ENCODE data around the gene GPR142. TPM values are rescaled to one million over a fixed set of nuclear protein-coding genes. Genes with fewer than 3 reads are reported as not detected.

Gene GPR142
- total RNA-seq, 2 experiments from 2014 or later: not detected

DNA sequence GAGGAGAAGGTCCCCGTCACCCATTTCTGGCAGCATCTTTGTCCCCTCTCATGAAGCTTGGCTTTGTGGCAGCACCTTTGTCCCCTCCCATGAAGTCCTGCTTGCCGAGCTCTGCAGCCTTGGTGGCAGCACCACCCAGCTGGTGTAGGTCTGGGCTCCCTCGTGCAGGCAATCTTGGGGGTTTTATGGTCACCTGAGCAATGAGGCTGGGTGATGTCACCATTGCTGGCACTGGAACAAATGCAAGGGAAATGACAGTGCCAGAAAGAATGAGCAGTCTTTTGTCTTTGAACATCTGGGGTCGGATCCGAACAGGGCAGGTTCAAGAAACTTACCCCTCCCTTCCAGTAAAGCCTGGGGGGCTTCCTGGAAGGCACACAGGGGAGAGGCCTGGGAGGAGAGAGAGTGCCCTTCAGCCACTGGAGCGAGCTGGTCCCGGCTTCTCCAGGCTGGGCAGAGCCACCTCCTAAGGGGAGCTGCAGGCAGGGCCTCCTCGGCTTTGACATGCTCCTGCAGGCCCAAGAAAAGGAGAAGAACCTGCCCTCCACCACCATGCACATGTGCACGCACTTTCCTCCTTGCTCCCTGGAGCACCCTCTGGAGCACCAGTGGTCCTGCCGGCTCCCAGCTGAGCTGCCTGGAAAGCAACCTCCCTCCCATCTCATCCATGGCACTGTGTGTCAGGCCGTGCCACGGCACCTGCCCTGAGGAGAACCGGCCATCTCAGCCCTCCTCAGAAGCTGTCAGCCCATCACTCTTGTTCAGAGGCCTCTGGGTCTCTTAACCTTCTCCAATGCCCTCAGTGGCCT, 21.7 kb upstream of the GPR142 start:
- ATAC-seq: no peak
- peaks cover 6% of the 10 kb centered on the region for H3K27me3 Mint-ChIP-seq
- intact Hi-C loops (cut with DNase I, micrococcal nuclease): no loop called here
- ChIA-PET CTCF (interaction anchor here (0.7 to 0.9 kb wide), 2 partner anchors 9 to 34 kb away, joined by 3 read pairs; no protein-coding TSS in a partner anchor), POLR2A (no interaction called here)
- H3K27ac Mint-ChIP-seq: no peak overlapping the region
- H3K36me3 Mint-ChIP-seq (ENCODE audit: low read depth): no peaks in the 10 kb centered on the region
- H3K9me3 Mint-ChIP-seq (ENCODE audit: low read depth): no peaks in the 10 kb centered on the region
- no peak overlapping the region for H3K4me3 Mint-ChIP-seq
- no peak for DNase-seq
- H3K4me1 Mint-ChIP-seq: no peaks in the 10 kb centered on the region

- intact Hi-C loops (cut with DNase I, micrococcal nuclease): no loop called here
Observed at GRCh38 chr17:74347646-74348045, 19.7 kb upstream of the GPR142 start.

GRCh38 chr17:74349120-74349519, 18.2 kb upstream of the GPR142 start:
- Mint-ChIP-seq H3K4me3 (no peak overlapping the region), H3K27me3 (peaks cover 28% of the 10 kb centered on the region), H3K36me3 (ENCODE audit: low read depth) (no peaks in the 10 kb centered on the region), H3K27ac (no peak overlapping the region), H3K4me1 (no peaks in the 10 kb centered on the region), H3K9me3 (ENCODE audit: low read depth) (no peaks in the 10 kb centered on the region)
- DNase-seq (no peak), ATAC-seq (no peak)
- intact Hi-C loops (cut with DNase I, micrococcal nuclease): no loop called here
- ChIA-PET CTCF (interaction anchor here (0.8 to 1.7 kb wide), 4 partner anchors 13 to 48 kb away, joined by 3 to 8 read pairs (median 4); partner anchors contain the start of gene BTBD17), POLR2A (no interaction called here)

More at GRCh38 chr17:74347646-74348045, 19.7 kb upstream of the GPR142 start:
- no peak for DNase-seq
- H3K27me3 Mint-ChIP-seq: peaks cover 15% of the 10 kb centered on the region
- H3K27ac Mint-ChIP-seq: no peak overlapping the region
- no peaks in the 10 kb centered on the region for H3K36me3 Mint-ChIP-seq (ENCODE audit: low read depth)
- no peak for ATAC-seq
- no peak overlapping the region for H3K4me3 Mint-ChIP-seq
- POLR2A ChIA-PET: no interaction called here
- no peaks in the 10 kb centered on the region for H3K9me3 Mint-ChIP-seq (ENCODE audit: low read depth)
- no peaks in the 10 kb centered on the region for H3K4me1 Mint-ChIP-seq
- CTCF ChIA-PET: interaction anchor here (0.7 to 1.6 kb wide), 4 partner anchors 15 to 46 kb away, joined by 3 to 6 read pairs (median 4); no protein-coding TSS in a partner anchor

GRCh38 chr17:74350486-74350885, 16.8 kb upstream of the GPR142 start:
- Mint-ChIP-seq H3K27ac (no peak overlapping the region), H3K27me3 (peaks cover 38% of the 10 kb centered on the region), H3K36me3 (ENCODE audit: low read depth) (no peaks in the 10 kb centered on the region), H3K4me1 (no peaks in the 10 kb centered on the region), H3K9me3 (ENCODE audit: low read depth) (no peaks in the 10 kb centered on the region), H3K4me3 (no peak overlapping the region)
- ChIA-PET CTCF (interaction anchor here (0.9 to 1.7 kb wide), 2 partner anchors 9 to 18 kb away, joined by 3 to 8 read pairs; no protein-coding TSS in a partner anchor), POLR2A (no interaction called here)
- intact Hi-C loops (cut with DNase I, micrococcal nuclease): no loop called here
- DNase-seq (no peak), ATAC-seq (no peak)

- intact Hi-C loops (cut with DNase I, micrococcal nuclease): no loop called here
- peak; percentile 53 for DNase-seq
Observed at GRCh38 chr17:74351552-74352210, 15.6 kb upstream of the GPR142 start.

GRCh38 chr17:74353446-74354060, 13.8 kb upstream of the GPR142 start:
- peaks cover 49% of the 10 kb centered on the region for H3K27me3 Mint-ChIP-seq
- H3K4me1 Mint-ChIP-seq: no peaks in the 10 kb centered on the region
- H3K36me3 Mint-ChIP-seq (ENCODE audit: low read depth): no peaks in the 10 kb centered on the region
- CTCF ChIA-PET: interaction anchor here (0.7 to 2.6 kb wide), 9 partner anchors 9 to 104 kb away, joined by 3 to 17 read pairs (median 3); partner anchors contain the start of gene GPR142
- no peak for DNase-seq
- H3K4me3 Mint-ChIP-seq: no peak overlapping the region
- ATAC-seq: no peak
- no peak overlapping the region for H3K27ac Mint-ChIP-seq
- intact Hi-C loops (cut with DNase I, micrococcal nuclease): loop anchor here (1.0 kb wide), 3 partner anchors 47 to 143 kb away; no protein-coding TSS in a partner anchor
- no peaks in the 10 kb centered on the region for H3K9me3 Mint-ChIP-seq (ENCODE audit: low read depth)
- POLR2A ChIA-PET: no interaction called here

More at GRCh38 chr17:74351552-74352210, 15.6 kb upstream of the GPR142 start:
- Mint-ChIP-seq H3K27ac (no peak overlapping the region), H3K4me1 (no peaks in the 10 kb centered on the region), H3K4me3 (no peak overlapping the region), H3K36me3 (ENCODE audit: low read depth) (no peaks in the 10 kb centered on the region), H3K27me3 (peaks cover 46% of the 10 kb centered on the region), H3K9me3 (ENCODE audit: low read depth) (no peaks in the 10 kb centered on the region)
- CTCF ChIA-PET: interaction anchor here (0.8 to 2.6 kb wide), 9 partner anchors 9 to 193 kb away, joined by 3 to 17 read pairs (median 6); partner anchors contain the start of genes BTBD17 and GPR142
- POLR2A ChIA-PET: no interaction called here
- ATAC-seq: peak; percentile 53

GRCh38 chr17:74354123-74354522, 13.2 kb upstream of the GPR142 start:
- Mint-ChIP-seq H3K4me3 (no peak overlapping the region), H3K27ac (no peak overlapping the region), H3K27me3 (peaks cover 53% of the 10 kb centered on the region), H3K9me3 (ENCODE audit: low read depth) (no peaks in the 10 kb centered on the region), H3K36me3 (ENCODE audit: low read depth) (no peaks in the 10 kb centered on the region), H3K4me1 (no peaks in the 10 kb centered on the region)
- ChIA-PET CTCF (interaction anchor here (0.8 to 1.2 kb wide), 2 partner anchors 14 to 103 kb away, joined by 3 read pairs; no protein-coding TSS in a partner anchor), POLR2A (no interaction called here)
- intact Hi-C loops (cut with DNase I, micrococcal nuclease): loop anchor here (1.0 kb wide), 3 partner anchors 48 to 144 kb away; no protein-coding TSS in a partner anchor
- DNase-seq (peak; percentile 88), ATAC-seq (peak; percentile 90)

DNA sequence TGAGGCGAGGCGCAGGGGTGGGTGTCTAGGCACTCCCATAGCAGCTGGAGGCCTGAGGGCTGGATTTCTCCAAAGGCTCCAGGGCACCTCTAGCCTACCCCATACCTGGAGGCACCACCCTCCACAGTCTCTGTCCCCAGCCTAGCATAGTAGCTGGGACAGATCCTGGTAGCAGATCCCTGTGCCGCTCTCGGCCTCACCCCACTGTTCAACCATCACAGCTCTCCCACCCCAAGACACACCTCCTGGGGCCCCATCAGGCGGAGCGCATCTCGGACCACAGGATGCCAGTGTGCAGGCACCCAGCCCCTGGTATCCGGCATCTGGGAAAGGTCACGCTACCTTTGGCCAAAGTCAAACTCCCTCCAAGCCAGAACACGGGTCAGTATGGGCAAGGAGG, 12.7 kb upstream of the GPR142 start:
- peaks cover 53% of the 10 kb centered on the region for H3K27me3 Mint-ChIP-seq
- ATAC-seq: no peak
- intact Hi-C loops (cut with DNase I, micrococcal nuclease): loop anchor here (1.0 kb wide), 3 partner anchors 48 to 144 kb away; no protein-coding TSS in a partner anchor

DNA sequence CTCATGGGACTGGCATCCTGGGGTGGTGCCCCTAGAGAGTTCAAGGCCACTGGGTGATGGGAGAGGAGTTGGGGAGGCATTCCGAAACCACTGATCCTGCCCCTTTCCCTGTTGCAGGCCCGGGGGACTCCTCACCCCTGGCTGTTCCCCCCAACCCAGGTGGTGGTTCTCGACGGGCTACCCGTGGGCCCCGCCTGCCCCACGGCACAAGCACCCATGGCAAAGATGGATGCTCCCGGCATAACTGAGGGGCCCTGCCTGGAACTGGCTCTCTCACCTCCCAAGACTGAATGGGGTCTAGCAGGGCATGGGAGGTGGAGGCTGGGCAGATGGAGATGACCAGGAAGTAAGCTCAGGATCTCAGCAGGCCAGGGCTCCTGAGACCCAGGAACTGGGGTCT, 12.2 kb upstream of the GPR142 start:
- POLR2A ChIA-PET: no interaction called here
- CTCF ChIA-PET: interaction anchor here (0.7 to 1.2 kb wide), 3 partner anchors 9 to 13 kb away, joined by 3 read pairs; partner anchors contain the start of gene GPR142
- intact Hi-C loops (cut with DNase I, micrococcal nuclease): loop anchor here in 1 of 2 experiments (5.0 kb wide), 1 partner anchor 143 kb away; the partner anchor contains the start of gene TTYH2
- Mint-ChIP-seq H3K4me3 (no peak overlapping the region), H3K27ac (no peak overlapping the region), H3K27me3 (peaks cover 51% of the 10 kb centered on the region), H3K9me3 (ENCODE audit: low read depth) (no peaks in the 10 kb centered on the region), H3K4me1 (no peaks in the 10 kb centered on the region), H3K36me3 (ENCODE audit: low read depth) (no peaks in the 10 kb centered on the region)
- ATAC-seq (no peak), DNase-seq (no peak)

More for the DNA sequence above, 12.7 kb upstream of the GPR142 start:
- Mint-ChIP-seq H3K36me3 (ENCODE audit: low read depth) (no peaks in the 10 kb centered on the region), H3K27ac (no peak overlapping the region), H3K9me3 (ENCODE audit: low read depth) (no peaks in the 10 kb centered on the region), H3K4me1 (no peaks in the 10 kb centered on the region), H3K4me3 (no peak overlapping the region)
- CTCF ChIA-PET: interaction anchor here (0.8 to 1.2 kb wide), 2 partner anchors 8 to 13 kb away, joined by 3 read pairs; no protein-coding TSS in a partner anchor
- POLR2A ChIA-PET: no interaction called here
- DNase-seq: no peak

- Mint-ChIP-seq H3K9me3 (ENCODE audit: low read depth) (no peaks in the 10 kb centered on the region), H3K4me3 (no peak overlapping the region), H3K4me1 (no peaks in the 10 kb centered on the region), H3K27ac (no peak overlapping the region), H3K36me3 (ENCODE audit: low read depth) (no peaks in the 10 kb centered on the region), H3K27me3 (peaks cover 49% of the 10 kb centered on the region)
- CTCF ChIA-PET: interaction anchor here (0.6 to 2.2 kb wide), 3 partner anchors 12 to 22 kb away, joined by 3 to 20 read pairs (median 4); partner anchors contain the start of gene GPR142
- DNase-seq (peak; percentile 39), ATAC-seq (peak; percentile 13)
- intact Hi-C loops (cut with DNase I, micrococcal nuclease): loop anchor here in 1 of 2 experiments (5.0 kb wide), 1 partner anchor 145 kb away; the partner anchor contains the start of gene TTYH2
- POLR2A ChIA-PET: no interaction called here
Observed at GRCh38 chr17:74356646-74357465, 10.4 kb upstream of the GPR142 start.

All from activated CD4-positive, alpha-beta T cell treated with anti-CD3 and anti-CD28 coated beads for 36 hours (primary cell).